Occipital lobe (tissue), 2 donors: ENCODE data around the gene ENO3. TPM values are rescaled to one million over a fixed set of nuclear protein-coding genes. Genes with fewer than 3 reads are reported as not detected.

Experiments used
- DNase-seq: peaks from one replicate; lab custom pipeline; 2025; lab: John Stamatoyannopoulos, UW
- total RNA-seq: library from RNA; depleted of rRNA; stranded (reverse); fragments of >200 nt; gene quantifications from one replicate; pipeline ENCODE4 v1.2.3, GENCODE V29; 2014

Gene ENO3
- total RNA-seq, 1 donor from 2014 or later, result 2.3 TPM

DNA sequence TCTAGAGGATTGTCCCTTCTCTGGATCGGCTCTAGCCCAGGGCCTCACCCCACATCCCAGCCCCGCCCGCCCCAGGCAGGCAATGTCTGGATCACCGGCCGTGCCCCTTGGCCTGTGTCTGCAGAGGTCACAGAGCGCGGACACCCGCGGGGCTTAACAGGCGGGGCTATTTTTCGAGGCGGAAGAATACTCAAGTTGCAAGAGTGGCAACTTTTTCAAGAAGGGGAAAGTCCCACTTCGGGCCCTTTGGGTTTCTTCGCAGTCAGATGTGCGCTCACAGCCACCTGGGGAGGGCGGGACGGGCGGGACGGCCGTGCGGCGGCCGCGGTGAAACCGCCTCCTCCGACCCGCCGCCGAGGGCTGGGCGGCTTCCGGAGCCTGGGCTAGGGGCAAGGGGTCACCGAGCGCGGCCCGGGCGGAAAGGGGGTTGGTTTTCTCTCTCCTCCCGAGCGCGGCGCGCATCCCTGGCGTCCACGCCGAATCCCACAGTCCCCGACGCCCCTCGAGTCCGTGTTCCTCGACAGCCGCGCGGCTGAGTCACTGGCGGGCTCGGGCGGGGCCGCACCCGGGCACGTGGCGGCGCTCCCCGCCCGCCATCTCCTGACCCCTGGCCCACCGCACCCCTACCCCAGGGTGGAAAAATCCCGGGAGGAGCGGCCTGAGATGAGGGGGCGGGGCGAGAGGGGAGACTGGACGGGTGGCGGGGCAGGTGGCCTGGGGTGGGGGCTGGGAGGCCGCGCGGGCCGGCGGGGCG, 1.4 kb upstream of the ENO3 start:
- no peak for DNase-seq

DNA sequence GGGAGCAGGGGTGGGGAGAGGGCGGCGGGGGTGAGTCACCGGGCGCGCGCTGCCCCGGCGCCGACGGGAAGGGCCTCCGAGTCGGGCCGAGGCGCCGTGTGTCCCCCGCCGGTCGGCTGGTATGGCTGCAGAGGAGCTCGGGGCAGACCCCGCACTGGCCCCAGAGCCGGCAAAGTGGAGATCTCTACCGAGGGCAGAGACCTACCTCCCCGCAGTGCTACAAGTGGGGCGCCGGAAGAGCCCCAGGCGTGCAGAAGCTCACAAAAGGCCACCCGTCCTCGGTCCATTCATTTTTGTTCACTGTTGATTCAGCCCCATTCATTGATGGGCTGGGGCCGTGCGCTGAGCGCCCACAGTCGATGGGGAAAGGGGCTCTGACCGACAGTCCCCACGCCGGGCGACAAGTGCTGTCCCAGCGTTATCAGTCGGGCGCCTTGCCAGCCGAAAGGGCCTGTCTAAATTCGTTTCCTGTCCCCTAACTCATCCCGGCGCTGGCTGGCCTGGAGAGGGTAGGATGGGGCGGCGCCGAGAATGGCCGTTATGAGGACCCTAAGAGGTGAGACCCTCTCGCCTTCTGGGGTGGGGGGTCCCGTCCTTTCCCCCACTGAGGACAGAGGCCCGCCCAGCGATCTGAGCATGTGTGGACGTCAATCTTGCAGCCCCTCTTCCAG, 709 bp upstream of the ENO3 start:
- DNase-seq, result no peak

DNA sequence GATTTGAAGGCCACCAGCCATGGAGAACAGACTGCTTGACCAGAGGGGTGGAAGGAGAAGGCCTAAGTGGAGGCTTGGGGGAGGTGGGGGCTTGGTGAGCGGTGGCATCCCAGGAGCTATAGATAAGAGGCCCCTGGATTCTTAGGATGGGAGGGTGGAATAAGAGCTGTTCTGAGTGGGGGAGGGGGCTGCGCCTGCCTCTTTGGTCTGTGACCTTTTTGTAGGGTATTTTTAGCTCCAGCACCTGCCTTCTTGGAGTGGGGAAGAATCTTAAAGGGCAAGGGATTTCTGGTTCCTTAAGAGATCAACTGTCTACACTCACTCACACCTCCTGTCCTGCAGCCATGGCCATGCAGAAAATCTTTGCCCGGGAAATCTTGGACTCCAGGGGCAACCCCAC, 567 bp downstream of the ENO3 start:
- no peak for DNase-seq

- DNase-seq, result no peak
These were observed 2.6 kb downstream of the ENO3 start for GRCh38 chr17:4953451-4953961.

DNA sequence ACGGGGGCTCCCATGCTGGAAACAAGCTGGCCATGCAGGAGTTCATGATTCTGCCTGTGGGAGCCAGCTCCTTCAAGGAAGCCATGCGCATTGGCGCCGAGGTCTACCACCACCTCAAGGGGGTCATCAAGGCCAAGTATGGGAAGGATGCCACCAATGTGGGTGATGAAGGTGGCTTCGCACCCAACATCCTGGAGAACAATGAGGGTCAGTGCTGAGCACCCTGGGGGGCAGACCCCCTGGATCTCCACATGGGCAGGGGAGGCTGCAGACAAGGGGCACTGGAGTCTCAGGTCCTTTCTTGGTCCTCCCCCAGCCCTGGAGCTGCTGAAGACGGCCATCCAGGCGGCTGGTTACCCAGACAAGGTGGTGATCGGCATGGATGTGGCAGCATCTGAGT, 4.2 kb downstream of the ENO3 start:
- DNase-seq, result no peak

DNA sequence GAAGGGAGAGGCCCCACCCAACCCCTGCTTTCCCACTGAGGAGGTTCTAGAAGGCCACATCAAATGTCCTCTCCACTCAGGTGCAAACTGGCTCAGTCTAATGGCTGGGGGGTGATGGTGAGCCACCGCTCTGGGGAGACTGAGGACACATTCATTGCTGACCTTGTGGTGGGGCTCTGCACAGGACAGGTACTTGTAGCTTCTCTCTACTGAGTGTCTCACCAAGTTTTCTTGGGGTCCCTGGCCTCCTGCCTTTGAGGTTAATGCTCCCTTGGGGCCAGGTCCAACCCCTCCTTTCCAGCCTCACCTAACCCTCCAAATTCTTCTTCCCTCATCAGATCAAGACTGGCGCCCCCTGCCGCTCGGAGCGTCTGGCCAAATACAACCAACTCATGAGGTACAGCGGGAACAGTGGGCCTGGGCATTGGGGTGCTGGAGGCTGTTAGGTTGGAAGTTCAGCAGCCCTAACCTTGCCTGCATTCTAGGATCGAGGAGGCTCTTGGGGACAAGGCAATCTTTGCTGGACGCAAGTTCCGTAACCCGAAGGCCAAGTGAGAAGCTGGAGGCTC, 5.7 kb downstream of the ENO3 start:
- DNase-seq, result no peak

DNA sequence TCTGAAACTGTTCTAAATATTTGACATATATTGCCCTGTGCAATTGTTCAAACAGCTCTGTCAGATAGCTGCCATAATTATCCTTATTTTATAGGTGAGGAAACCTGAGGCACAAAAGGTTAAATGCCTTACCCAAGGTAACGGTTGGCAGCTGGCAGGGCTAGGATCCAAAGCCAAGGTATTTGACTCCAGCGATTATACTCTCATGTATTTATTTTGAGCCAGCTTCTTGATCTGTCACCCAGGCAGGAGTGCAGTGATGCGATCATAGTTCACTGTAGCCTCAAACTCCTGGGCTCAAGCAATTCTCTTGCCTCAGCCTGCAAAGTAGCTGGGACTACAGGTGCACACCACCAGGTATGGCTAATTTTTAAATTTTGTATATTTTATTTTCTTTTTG, 7.2 kb downstream of the ENO3 start:
- no peak for DNase-seq

DNA sequence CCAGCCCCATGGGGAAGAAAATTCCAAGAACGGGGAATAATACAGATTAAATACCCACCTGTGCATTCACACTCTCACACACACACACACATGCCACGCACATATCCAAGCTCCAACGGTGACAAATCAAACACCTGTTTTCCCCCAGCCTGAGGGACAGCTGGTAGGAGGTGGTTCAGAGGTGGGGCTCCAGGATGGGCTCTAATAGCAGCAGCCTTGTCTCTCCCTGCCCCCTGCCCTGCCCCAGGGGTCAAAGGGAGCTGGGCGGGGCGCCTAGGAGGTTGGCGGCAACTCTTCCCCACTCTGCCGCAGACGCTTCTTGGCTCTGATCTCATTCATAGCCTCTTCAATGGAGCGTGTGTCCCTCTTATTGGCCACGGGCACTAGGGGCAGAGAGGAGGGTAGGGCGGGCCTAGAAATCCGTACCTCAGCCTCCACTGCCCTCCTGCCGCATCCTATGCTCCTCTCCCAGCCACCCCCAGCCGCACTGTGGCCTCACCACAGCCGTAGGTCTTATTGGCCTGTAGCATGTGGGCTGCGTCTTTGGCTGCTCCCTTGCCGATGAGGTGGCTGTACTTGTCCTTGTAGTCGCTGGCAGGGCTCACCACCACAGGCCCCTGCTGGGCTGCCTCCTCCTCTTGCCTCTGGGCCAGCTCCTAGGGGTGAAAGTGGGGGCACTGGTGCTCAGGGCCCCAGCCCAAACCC, 8.5 kb downstream of the ENO3 start:
- no peak for DNase-seq

DNA sequence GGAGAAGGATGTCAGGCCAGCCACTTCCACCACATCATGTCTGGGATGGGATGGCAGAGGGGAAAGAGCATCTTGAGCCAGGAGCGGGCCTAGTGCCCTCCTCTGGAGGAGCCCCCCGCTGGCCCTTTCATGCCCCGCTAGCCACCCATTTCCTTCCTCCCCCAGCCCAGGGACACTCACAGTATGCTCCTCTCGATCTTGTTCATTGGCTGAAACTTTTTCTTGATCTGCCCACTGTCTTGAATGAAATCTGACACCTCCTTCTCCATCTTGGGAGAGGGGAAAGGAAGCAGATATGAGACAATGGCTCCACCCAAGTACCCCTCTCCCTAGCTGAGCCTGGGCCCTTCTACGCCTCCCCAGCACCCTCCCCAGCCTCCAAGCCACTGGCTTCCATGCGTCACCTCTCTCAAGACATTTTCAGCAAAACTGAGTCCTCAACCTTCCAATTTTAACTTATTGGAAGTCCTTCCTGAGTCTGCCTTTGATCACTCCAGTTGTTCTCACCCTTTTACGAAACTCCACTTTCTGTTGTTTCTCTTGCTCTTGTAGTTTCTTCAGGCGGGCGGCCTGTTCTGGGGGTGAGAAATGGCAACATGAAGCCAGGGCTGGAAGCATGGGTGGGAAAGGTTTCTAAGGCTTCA, 9.5 kb downstream of the ENO3 start:
- DNase-seq, result no peak

DNA sequence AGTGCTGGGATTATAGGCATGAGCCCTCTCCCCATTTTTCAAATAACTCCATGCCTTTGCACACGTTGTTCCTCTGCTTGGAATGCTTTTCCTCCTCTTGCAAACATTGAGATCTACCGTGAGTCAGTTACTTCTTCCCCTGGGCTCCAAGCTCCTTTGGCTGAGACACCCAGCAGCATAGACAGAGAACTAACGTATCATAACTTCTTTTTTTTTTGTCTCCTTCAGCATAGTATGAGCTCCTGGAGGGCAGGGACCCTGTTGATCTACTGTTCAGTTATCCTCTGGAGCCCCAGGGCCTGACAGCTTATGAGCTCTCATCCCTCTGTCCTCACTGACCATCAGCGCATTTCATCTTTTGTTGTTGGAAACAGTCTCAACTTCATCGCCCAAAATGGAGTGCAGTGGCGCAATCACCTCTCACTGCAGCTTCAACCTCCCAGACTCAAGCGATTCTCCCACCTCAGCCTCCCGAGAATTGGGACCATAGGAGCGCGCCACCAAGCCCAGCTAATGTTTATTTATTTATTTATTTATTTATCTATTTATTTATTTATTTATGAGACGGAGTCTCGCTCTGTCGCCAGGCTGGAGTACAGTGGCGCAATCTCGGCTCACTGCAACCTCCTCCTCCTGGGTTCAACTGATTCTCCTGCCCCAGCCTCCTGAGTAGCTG, 14.5 kb downstream of the ENO3 start:
- no peak for DNase-seq

- DNase-seq, result peak; percentile 98
These were observed 16.1 kb downstream of the ENO3 start for GRCh38 chr17:4966844-4967538.

DNA sequence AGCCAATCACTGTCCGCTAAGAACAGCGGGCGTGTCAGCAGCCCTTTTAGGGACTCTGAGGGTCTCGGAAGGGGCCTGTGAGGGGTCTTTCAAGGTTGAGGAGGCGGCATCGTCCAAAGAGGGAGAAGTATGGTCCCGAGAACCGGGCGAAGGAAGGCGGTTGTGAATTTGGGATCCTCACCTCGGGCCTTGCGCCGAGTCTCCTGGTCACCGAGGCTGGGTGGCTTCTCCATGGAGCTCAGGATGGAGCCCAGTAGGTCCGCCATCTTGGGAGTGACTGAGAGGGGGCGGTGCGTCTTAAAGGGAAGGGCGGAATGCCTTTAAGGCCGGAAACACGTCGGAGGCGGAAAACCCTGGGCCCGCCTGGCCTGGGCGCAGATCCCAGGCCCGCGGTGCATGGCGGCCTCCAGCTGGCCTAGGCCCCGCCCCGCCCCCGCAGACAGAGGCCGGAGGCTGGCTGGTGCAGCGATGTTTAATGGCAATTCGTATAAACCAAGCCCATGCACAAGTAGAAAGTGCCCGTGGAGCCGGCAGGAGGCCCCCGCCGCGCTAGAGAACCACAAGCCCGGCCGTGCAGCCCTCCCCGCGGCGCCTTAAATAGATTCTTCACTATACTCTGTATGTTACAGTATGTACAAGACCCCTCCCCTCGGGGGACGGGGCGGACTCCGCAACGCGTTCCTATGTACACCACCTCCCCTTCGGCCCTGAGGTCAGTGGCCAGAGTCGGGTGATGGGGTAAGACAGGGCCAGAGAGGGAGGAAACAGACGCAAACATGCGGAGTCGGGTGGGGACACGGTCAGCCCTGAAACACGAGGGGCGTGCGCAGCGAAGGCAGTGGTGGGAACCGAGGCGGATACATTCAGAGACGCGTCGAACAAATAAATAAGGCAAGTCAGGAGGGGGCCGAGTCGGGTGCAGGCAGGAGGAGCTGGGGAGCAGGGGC, 16.9 kb downstream of the ENO3 start, which contains the start of gene SPAG7:
Gene SPAG7, minus strand, starts transcription at position 279 of the 947 bp plus-strand sequence. Its CDS starts 13 bp downstream, at position 266.
- DNase-seq, result peak; percentile 95

DNA sequence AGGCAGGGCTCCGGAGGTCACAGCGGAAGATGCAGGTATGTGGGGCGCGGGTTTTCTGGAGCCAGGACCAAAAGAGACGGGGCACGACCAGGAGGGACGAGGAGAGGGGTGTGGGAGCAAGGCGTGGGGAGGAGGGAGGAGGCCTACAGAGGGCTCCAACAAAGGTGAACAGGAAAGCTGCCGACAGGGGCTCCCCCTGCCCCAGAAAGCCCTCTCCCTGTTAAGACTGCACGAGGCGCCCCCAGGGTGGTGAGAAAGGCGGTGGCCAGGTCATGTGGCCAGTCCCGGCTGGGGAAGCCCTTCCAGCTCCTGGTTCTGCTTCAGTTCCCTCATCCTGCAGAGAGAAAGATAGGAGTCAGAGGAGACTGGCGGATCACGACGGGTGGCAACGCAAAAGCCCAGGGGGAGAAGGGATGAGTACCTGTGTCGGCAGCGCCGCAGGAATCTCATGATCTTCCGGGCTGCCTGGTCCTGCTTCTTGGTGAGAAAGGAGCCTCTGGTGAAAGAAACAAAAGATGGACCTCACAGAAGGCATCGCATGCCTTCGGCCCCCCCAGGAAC, 17.6 kb downstream of the ENO3 start:
- no peak for DNase-seq

DNA sequence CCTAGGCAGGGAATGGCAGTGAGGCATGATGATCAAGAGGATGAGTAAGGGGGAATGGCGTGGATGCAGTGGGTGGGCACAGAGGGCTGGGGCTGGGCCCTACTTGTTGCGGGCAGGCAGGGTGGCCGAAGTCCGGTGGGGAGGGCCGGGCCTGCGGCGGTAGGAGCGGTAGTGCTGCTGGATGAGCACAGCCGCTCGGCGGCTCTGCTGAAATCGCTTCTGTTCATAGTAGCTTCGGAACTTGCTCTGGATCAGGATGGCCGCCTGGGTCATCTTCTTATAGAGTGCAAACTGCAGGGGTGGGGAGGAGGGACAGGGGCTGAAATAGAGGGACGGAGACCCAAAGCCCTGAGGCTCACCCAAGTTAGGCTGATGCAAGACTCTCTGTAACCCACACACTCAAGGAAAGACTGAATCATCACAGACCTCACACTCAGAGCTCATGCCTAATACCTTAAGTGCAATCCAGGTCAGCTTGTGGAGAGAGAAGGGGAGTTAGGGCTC, 18.2 kb downstream of the ENO3 start:
- no peak for DNase-seq

- DNase-seq, result no peak
These were observed 18.7 kb downstream of the ENO3 start for GRCh38 chr17:4969551-4970173.

DNA sequence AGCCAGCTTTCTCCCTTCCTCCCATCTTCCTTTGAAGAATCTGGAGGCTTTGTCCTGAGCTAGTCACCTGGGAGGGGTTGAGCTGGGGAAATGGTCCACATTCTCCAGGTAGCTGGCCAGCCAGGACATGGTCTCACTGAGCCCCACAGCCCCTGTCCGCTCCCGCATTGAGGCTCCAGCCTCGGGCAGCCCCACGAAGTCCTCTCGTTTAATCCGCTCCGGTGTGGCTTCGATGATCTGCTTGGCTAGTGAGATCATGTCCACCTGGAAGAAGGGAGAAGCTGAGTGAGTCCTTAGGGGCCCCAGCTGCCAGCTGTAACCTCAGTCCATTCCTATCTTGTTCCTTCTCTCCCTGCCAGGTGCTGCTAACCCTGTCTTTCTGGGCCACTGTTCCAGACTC, 19.4 kb downstream of the ENO3 start:
- no peak for DNase-seq

GRCh38 chr17:4971826-4972225, 20.9 kb downstream of the ENO3 start:
- no peak for DNase-seq

DNA sequence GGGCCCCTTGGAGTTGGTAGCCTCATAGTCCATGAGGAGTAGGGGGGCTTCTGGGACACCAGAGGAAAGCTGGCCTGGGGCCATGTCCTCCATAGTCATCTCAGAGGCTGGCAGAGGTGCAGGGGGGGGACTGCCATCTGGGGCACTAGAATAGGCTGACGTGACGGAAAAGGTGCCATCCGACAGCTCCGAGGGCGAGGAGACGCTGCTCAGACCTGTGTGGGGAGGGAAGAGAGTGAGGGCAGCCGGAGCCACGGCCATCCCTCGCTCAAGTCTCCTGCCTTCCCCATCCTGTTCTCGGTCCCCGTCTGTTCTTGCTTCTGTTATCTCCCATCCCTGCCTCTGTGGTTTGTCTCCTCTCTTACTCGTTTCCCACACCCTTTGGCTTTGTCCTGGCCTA, 21.4 kb downstream of the ENO3 start:
- DNase-seq, result no peak
